Measurements from ENCODE around the gene KRCC1.

GRCh38 chr2:88051792-88052191 lies 3.8 kb downstream of the KRCC1 start:
- TF ChIP-seq GATA3 (IDR thresholded peaks at IDR 0.05; ENCODE audit: low read depth, low read length) (no peak), GATA2 (IDR thresholded peaks at IDR 0.05; ENCODE audit: low read depth, low read length) (no peak)
